ENCODE results near the gene MET. TPM values are rescaled to one million over a fixed set of nuclear protein-coding genes. Genes with fewer than 3 reads are reported as not detected.
"Not testable (repeated sequence)": the region's sequence is repeated elsewhere in the genome, so short reads cannot be mapped to it uniquely, and the experiment has no call there.

The MET gene
- total RNA-seq: 10 to 100 TPM; 41.2 TPM
- long read RNA-seq, full-length matches to known transcripts: 3 of 28 reads
- long read RNA-seq, partial matches to known transcripts: 23 of 28 reads
- long read RNA-seq, other reads (novel, unspliced or antisense): 2 of 28 reads

DNA sequence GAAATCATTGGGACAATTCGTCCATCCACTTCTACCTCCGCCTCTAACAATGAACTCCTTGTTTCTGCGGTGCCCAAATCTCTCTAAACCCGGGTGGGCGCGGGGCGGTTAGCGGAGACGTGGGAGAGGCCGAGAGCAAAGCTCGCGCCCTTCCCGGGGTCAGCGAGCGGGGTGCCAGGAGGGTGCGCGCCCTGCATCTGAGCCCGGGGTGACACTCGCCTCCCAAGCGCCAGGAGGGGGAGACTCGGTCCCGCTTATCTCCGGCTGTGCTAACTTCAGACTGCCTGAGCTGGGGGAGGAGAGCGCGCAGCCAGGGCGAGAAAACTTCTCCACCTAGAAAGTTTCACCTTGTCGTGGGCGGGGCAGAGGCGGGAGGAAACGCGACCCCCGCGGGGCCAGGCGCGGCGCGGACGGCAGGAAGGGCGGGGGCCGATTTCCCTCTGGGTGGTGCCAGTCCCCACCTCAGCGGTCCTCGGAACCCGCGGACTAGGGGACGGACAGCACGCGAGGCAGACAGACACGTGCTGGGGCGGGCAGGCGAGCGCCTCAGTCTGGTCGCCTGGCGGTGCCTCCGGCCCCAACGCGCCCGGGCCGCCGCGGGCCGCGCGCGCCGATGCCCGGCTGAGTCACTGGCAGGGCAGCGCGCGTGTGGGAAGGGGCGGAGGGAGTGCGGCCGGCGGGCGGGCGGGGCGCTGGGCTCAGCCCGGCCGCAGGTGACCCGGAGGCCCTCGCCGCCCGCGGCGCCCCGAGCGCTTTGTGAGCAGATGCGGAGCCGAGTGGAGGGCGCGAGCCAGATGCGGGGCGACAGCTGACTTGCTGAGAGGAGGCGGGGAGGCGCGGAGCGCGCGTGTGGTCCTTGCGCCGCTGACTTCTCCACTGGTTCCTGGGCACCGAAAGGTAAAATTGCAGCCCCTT lies at the start of gene MET:
TSS of gene MET (plus strand) at position 516 of the 915 bp plus-strand sequence. CDS start 26,889 bp downstream, outside the sequence.
- intact Hi-C loops (cut with DNase I, micrococcal nuclease): loop anchor here in 1 of 2 donors (2.0 kb wide), 1 partner anchor 137 kb away; no protein-coding TSS in a partner anchor
- ATAC-seq (peak; percentile 91), DNase-seq (peak; percentile 85 to 88)

DNA sequence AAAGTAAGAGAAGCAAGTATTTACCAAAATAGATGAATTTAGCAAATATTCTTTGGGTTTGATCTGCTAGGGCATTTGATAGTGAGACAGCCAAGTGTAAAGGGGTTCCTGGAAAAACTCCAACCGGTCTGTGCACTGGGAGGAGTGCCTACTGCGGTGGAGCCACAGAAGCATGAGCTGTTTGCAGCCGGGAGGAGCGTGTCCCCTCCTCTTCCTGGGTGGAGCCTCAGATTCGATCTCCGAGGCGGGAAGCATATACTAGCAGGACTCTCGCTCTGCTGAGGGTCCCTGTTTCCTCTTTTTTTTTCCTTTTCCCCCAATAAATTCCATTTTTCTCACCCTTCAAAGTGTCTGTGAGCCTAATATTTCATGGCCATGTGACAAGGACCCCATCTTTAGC lies 45.1 kb upstream of the MET start:
- ATAC-seq (no peak), DNase-seq (peak in 1 of 2 donors; percentile 31)
- intact Hi-C loops (cut with DNase I, micrococcal nuclease): no loop called here

DNA sequence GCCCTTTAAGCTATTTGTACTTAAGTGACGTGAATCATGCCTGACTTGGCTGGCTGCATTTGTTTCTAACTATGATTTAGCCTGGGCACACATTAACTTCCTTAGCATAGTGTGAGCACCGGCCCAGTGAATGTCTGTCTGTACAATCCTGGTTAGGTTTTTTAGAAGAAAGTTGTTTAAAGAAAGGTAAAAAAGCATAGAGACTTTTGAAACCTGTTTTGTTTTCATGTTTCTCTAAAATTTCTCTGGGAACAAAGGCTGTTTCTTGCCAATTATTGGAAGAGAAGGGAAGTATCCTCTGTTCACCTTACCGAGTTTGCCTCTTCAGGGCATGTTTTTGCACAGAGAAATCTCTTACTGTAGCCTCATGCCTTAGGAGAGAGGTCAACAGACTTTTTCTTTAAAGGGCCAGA lies 42.9 kb upstream of the MET start:
- ATAC-seq (peak; percentile 54), DNase-seq (peak; percentile 27 to 52)

DNA sequence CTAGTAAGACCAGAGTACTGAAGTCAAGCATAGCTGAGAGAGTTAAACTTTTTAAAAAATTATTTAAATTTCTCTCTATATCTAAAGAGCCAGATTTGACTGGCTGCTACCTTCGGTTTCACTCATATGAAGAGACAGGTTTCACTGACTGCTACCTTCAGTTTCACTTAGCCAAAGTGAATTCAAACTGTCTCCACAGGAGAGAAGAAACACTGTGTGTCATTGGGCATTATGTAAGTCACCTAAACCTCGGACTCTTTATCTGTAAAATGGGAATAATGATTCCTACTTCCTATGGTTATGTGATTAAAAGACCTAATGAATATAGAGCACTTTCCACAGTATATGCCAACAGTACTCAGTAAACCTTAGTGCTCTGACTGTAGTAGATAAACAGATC lies 41.6 kb upstream of the MET start:
- no peak for DNase-seq
- intact Hi-C loops (cut with DNase I, micrococcal nuclease): no loop called here
- peak; percentile 45 for ATAC-seq

More for the DNA sequence above, 42.9 kb upstream of the MET start:
- intact Hi-C loops (cut with DNase I, micrococcal nuclease): no loop called here

DNA sequence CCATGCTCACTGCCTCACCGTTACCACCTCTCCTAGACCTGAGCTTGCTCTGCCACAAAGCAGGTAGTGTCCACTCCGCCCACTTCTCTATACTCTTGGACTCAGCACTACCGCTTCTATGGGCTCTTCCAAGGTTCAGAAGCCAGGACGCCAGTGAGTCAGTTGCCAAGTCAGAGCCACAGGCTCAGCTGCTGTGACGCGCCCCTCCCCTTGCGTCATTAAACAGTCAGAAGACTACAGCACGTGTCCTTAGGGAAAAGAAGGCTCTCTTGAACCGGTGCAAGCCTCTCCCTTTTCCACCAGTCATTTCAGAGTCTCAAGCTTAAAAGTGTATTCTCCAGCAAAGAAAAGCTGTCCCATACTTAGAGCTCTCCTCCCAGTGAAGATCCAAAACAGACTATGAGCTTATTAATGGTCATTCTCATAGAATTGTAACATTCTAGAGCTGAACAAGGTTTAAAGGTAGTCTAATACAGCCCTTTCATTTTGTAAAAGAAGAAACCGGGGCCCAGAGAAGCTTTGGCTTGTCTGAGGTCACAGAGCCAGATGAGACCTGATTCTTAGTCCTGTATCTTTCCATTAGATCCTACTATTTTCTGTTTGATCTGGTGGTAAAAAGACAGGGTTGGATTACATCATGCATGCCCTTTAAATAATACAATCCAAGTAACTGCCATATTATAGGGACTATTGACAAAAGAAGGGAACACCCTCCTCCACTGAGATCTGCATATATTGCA lies 40.9 kb upstream of the MET start:
- intact Hi-C loops (cut with DNase I, micrococcal nuclease): no loop called here
- DNase-seq: peak; percentile 82 to 91
- ATAC-seq: peak; percentile 98

DNA sequence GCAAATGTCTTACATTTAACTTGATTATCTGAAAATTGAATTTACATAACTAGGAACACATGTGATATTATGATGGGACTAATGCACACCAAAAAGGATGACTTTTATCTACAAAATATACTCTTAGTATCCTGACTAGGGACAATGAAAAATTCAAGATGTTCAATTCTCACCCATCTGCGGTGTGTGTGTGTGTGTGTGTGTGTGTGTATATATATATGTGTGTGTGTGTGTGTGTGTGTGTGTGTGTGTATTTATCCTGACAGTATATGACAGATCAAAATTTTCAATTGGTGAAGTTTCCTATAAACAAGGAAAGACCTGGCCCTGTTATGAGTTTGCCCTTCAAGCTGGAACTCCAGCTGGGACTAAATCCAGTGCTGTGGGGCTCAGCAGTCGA lies 40.3 kb upstream of the MET start:
- DNase-seq (no peak), ATAC-seq (no peak)
- intact Hi-C loops (cut with DNase I, micrococcal nuclease): no loop called here

DNA sequence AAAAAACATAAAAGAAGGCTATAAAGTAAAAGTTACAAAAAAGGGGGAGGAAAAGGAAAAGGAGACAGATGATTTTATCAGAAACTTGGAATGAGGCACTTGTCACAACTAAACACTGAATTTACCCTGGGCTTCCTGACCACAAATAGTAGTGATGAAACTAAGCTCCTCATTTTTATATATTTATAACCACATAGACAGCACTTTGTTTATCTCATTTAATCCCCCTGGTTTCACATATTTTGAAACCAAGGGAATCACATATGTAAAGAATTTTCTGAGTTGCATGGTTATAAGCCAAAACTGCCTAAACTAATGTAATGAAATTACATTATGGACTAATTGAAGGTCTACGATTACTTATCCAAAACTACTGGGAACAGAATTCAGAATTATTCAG lies 39.6 kb upstream of the MET start:
- intact Hi-C loops (cut with DNase I, micrococcal nuclease): no loop called here
- ATAC-seq: no peak

DNA sequence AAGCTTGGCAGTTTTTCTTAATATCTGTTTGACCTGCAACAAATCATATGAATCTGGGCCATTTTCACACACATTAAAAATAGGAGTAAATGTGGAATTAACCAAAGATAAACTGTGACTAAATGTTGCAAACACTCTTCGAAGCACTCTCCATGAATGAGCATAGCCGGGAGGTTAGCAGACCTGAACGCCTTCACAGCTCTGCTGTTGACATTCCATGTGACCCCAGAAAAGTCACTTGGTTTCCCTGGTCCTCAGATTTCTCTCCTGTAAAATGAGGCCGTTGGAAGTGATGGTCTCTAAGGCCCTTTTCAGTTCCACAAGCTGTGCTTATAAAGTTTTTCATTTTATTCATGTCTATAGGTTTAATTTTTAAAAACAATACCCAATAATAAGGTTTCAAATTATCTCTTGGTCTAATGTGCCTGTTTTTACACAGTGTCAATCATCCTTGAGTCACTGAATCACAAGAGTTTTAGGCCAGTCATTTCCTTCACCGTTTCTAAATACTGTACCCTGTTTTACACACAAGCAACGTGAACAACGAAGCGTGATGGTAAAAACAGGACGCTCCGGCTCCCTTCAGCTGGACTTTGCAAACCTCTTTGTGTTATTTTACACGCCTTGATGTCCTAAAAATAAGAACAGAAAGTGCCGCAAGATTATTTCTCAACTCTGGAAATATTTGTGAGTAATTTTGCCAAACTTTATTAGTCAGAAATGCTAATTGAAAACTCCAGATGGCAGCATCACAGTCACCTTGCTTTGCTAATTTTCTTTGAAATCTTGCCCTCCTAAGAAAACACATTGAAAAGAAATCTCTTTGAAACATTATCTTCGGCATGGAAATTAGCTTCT lies 38.6 kb upstream of the MET start:
- no peak for DNase-seq
- ATAC-seq: no peak
- intact Hi-C loops (cut with DNase I, micrococcal nuclease): no loop called here

More for the DNA sequence above, 39.6 kb upstream of the MET start:
- no peak for DNase-seq

DNA sequence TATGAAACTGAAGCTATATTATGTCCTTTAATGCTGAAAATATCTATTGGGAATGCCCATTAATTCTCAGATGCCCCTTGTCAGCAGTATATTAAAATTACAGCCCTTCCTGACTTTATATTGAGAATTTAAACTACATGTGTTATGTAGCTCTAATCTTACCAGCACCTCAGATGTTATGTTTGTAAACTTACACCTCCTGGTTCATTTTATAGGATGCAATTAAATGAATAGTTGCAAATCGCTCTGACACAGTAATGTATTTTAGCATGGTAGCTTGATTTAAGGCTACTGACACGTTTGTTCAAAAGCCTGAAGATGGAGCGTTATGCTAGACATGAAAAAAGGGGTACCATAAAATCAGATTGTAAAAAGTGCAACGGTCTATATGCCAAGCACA lies 35.0 kb upstream of the MET start:
- no peak for ATAC-seq
- DNase-seq: no peak
- intact Hi-C loops (cut with DNase I, micrococcal nuclease): no loop called here

DNA sequence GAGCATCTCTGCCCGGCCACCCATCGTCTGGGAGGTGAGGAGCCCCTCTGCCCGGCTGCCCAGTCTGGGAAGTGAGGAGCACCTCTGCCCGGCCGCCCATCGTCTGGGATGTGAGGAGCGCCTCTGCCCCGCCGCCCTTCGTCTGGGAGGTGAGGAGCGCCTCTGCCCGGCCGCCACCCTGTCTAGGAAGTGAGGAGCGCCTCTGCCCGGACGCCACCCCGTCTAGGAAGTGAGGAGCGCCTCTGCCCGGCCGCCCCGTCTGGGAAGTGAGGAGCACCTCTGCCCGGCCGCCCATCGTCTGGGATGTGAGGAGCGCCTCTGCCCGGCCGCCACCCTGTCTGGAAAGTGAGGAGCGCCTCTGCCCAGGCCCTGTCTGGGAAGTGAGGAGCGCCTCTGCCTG lies 33.4 kb upstream of the MET start:
- ATAC-seq; DNase-seq; intact Hi-C loops (cut with DNase I, micrococcal nuclease): not testable (repeated sequence)

DNA sequence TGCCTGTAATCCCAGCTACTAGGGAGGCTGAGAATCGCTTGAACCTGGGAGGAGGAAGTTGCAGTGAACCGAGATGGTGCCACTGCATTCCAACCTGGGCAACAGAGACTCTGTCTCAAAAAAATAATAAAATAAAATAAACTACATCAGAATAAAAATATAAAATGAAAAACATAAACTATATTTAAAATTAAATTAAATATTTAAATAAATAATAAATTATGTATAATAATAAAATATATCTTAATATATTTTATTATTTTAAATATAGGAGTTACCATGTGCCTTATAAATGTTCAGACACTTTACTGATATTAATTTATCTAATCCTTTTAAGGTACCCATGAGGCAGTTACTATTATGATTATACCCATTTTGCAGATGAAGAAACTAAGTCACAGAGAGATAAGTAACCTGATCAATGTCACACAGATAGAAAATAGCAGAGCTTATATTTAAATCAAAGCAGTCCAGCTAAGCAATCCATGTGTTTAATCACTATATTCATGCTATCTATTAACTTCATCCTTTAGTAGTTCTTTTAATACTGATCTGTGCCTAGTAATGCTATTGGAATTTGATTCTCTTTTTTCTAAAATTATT lies 30.3 kb upstream of the MET start:
- DNase-seq: no peak
- intact Hi-C loops (cut with DNase I, micrococcal nuclease): no loop called here
- no peak for ATAC-seq

DNA sequence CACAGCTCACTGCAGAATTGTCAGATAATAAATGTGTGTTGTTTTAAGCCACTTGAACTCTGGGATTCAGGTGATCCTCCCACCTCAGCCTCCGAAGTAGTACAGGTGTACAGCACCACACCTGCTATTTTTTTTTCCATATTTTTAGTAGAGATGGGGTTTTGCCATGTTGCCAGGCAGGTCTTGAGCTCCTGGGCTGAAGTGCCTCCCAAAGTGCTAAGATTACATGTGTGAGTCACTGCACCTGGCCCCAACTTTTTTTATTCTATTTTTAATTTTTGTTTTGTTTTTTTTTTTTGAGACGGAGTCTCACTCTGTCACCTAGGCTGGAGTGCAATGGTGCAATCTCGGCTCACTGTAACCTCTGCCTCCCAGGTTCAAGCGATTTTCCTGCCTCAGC lies 28.8 kb upstream of the MET start:
- ATAC-seq; intact Hi-C loops (cut with DNase I, micrococcal nuclease); DNase-seq: not testable (repeated sequence)

DNA sequence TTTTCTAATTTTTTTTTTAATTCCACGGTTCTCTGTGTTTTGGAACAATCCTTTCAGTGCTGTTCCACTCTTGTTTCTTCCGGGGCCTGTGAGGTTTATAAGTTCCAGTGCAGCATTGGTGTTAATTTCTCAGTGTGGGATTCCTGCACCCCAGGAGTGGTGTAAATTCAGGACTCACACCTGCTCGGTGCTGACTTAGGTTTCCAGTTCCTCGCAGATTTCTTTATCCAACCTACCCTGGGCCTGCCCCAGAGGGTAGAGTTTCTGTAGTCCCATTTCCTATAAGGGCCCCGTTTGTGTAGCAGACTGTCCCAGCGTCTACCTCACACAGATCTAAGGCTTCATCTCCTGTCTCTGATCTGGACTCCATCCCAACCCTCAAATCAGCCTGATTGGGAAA lies 27.4 kb upstream of the MET start:
- DNase-seq (no peak), ATAC-seq (no peak)
- intact Hi-C loops (cut with DNase I, micrococcal nuclease): no loop called here

DNA sequence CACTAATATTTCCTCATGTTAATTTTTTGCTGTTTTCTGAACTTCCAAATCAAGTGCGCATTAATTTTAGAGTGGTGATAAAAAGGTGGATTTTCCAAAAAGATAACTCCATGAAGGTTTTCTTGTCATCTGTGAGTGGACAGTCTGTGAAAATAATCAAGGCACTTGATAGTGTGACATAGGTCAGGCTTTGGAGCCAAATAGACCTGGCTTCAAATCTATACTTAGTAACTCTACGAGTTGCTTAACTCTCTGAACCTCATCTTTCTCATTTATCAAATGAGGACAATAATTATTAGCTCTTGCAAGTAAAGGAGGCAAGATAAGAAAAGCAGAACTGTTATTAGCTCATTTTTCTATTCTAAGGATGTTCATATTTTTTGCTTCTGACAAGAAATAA lies 24.7 kb upstream of the MET start:
- ATAC-seq (no peak), DNase-seq (no peak)
- intact Hi-C loops (cut with DNase I, micrococcal nuclease): no loop called here

DNA sequence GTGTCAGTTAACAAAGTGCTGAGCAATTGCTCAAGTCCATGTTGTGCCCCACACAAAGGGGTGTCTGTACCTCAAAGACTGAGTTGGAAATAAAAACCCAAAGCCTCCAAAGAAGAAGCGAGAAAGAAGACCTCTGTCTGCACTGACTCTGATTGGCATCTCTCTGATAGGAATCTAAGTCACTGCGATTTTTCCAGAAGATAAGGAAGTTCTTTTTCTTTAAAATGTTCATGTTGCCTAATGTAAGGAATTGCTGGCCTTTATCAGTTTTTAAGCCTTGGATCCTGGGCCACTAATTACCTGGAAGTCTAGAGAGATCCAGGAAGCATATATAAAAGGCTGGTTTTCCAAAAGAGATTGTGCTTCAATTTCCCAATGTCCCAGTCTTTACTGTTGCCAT lies 24.1 kb upstream of the MET start:
- DNase-seq: no peak
- intact Hi-C loops (cut with DNase I, micrococcal nuclease): no loop called here
- no peak for ATAC-seq

DNA sequence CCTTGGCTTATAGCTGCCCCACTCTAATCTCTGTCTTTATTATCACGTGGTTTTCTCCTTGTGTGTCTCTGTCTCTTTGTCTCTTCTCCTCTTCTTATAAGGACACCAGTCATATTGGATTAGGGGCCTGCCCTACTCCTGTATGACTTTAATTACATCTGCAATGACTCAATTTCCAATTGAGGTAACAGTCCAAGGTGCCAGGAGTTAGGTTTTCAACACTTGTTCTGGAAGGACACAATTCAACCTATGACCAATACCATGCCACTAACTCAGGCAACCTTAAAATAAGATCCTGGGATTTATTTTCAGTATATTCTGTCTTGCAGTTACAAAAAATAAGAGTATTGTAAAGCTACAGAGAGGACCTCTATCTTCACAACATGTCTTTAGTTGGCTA lies 21.6 kb upstream of the MET start:
- DNase-seq (no peak), ATAC-seq (no peak)
- intact Hi-C loops (cut with DNase I, micrococcal nuclease): no loop called here

DNA sequence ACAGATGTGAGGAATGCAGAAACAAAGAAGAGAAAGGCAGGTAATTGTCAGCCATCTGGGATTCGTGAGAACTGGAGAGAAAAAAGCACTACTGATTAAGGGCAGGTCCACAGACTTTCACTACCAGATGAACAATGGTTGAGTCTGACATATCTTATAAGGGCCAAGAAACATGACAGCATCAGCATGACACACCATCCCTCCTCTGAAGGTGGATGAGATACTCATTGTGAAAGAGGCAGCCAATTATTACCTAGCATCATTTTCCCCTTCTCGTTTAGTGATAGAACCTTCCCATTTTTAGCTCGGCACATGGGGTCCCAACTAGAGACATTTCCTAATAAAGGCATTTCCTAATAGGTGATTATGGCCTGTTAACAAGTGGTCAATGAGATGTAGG lies 19.2 kb upstream of the MET start:
- intact Hi-C loops (cut with DNase I, micrococcal nuclease): no loop called here
- DNase-seq (no peak), ATAC-seq (no peak)

DNA sequence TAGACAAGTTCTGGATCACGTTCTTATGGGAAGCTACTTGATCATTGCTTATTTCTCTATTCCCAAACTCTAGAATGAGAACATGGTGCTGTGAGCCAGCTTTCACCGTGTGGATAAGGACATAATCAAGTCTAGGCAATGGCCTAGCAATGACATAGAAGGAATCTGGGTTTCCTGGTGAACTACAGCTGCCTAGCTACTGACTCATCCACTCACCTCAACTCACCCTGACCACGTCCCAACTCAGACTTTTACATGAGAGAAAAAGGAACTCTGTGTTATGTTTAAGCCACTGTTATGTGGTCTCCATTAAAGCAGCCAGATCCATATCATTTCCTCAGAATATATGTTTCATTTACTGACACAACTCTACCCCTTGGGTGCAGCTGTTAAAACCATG lies 18.8 kb upstream of the MET start:
- ATAC-seq (no peak), DNase-seq (no peak)
- intact Hi-C loops (cut with DNase I, micrococcal nuclease): no loop called here

Measured in left colon (tissue), 2 donors.